ENCODE results near the gene BRF1.
A peak's percentile ranks its signal among the peaks of the same experiment; 100 is the strongest.
"Not testable (repeated sequence)": the region's sequence is repeated elsewhere in the genome, so short reads cannot be mapped to it uniquely, and the experiment has no call there.

BRF1 gene

DNA sequence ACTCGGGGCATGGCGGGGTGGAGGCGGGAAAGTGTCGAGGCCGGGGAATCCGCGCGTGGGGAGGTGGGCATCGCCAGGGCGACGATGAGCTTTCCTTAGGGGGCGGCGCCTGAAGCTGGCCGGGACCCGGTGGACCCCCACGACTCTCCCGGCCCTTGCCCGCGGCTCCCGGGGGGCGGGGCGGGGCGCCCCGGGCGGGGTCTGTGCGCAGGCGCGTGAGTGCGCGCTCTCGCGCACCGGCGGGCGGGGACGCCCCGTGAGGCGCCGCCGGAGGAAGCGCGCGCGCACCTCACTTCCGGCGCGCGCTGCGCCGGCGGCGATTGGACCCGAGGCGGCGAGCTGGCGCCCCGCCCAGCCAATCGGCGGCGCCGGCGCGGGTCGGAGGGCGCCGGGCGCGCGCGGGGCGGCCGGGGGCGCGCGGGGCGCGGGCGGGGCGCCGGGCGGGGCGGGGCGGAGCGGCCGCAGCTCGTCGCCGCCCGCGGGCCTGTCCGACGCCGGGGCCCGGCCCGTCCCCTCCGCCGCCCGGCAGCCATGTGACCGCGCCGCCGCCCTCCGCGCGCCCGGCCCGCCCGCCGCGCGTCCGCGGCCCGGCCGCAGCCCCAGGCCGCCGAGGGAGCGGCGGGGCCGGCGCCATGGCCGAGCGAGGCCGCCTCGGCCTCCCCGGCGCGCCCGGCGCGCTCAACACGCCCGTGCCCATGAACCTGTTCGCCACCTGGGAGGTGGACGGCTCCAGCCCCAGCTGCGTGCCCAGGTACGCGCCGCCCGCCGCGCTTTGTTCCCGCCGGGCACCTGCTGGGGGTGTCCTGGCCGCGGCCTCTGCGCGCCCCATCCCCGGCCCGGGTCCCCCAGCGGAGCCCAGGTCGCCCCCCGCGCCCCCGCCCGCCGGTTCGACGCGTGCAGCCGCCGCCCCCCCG lies 13.7 kb upstream of the BRF1 start, which contains the start of gene PACS2:
Gene PACS2 (plus strand): TSS at position 462 of the 914 bp plus-strand sequence. CDS start 171 bp downstream, at position 633.
- DNase-seq, result peak; percentile 88

DNA sequence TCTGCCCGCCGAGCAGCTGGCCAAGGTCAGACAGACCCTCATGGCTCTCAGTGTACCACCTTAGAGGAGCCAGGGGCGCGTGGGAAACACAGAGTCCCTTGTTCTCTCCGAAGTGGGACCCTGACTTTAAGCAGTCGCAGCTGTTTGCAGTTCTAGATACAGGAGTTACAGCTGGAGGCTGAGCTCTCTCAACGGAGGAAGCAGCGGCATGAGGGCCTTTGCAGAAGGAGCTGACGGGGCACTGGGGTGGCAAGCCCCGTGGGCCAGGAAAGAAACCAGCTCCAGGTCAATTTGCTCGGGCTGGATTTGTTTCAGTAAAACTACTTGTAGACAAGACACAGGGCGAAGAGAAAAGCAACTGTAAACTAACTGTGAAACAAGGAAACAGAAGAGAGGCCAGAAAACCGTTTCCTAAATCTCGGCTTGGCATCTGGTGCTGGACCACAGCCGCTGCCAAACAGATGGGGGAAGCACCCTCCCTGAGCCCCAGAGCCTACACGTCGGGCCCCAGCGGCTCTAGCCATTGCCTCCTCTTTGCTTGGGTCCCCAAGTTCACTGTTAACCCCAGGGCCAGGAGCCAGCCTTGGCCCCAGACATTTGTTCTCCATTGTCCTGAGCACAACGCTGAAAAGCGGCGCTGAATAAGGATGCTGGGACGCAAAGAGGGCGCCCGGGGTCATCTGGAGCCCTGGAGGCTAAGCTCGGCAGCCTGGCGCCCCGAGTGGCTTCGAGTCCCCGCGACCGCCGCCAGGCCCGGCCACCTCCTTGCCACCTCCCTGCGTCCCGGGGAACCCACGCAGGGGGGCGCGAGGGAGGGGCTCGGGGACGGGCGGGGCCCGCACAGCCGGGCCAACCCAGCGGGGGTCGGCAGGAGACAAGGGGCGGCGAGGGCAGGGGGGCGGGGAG lies 12.8 kb upstream of the BRF1 start:
- DNase-seq, result peak; percentile 83

DNA sequence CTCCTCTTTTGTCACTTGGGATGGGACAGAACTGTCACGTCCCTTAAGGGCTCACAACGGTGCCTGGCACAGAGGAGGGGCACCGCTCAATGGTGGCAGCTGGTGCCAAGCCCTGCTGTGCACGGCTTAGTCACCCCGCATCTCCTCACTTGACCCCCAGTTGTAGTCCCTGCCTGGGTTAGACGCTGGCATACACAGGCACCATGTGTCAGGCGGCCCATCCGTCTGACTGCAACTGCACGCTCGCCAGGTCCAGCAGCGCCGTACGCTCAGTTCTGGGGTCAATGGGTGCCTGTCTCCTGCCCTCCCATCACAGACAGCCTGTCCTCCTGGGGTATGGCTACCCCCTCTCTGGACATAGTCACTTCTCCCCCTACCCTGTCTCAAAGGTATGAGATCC lies 12.2 kb upstream of the BRF1 start:
- DNase-seq, result no peak

DNA sequence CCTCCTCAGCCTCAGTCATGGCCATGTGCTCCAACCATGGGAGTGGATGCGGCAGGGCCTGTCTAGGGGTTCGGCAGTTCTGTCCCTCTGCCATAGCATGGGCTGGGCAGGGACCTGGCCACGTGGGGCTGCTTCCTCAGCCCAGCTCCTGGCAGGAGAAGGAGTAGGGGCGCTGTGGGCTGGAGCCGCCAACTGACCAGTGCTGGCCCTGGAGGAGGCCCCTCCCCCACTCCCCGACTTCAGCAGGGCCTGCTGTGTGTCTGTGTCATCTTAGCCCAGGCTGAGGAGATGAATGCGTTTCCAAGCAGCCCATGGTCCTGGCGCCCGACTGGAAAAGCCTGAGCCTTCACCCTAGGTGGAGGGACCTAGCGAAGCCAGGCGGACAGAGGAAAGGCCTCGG lies 11.0 kb upstream of the BRF1 start:
- no peak for DNase-seq

DNA sequence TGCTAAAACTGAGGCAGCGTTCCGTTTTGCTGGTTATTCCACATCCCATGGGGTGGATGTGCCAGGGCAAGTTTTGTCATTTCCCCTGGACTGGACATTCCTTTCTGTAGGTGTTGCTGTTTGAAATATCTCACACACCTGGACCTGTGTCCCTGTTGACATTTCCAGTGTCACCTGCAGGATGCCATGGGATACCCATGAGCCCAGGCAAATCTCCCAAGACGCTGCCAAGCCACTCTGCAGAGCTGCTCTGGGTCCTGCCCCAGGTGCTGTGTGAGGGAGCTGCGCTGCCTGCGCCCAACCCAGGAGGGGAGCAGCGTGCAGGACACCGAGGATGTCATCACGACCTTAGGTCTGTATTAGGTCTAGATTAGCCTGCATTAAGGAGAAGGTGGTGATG lies 8.6 kb upstream of the BRF1 start:
- no peak for DNase-seq

DNA sequence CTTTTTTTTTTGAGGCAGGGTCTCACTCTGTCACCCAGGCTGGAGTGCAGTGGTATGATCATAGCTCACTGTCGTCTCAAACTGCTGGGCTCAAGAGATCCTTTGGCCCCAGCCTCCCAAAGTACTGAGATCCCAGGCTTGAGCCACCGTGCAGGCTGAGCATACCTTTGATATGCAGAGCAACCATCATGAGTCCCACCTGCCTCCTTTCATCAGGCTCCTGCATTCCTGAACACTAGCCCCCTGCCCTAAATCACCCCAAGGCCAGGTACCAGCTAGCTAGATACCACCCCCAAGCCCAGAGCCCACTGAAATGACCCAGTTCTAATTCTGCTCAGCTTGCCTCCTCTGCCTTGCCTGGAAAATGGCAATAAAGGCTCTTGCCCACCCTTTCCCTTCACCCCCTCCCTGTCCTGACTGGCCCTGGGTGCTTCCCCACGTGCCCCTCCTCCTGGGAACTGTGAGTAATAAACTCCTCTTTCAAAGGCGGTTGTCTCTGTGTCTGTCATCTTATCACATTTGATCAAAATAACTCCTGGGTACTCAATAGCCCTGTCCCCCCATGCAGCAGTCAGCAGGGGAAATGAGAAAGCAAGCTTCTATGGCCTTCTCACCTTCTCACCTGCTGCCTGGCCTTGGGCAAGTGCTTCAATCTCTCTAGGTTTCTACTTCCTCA lies 6.4 kb upstream of the BRF1 start:
- DNase-seq, result no peak

DNA sequence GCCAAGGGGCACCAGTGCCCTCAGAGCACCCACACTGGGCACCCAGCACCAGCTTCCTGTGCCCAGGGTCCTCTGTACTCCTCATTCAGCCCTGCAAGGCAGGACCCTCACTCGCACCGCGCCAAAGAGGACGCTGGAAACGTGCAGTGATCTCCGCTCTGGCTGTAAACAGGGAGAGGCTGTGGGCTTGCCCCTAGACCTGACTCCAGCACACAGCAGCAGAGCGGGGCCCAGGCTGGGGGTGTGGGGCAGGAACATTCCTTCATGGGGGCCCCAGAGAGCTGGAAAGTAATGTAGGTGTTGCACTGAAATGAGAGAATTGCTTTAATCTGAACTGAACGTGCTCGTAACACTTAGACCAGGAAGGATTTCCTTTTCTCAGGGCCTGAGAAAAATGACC lies 5.0 kb upstream of the BRF1 start:
- no peak for DNase-seq

DNA sequence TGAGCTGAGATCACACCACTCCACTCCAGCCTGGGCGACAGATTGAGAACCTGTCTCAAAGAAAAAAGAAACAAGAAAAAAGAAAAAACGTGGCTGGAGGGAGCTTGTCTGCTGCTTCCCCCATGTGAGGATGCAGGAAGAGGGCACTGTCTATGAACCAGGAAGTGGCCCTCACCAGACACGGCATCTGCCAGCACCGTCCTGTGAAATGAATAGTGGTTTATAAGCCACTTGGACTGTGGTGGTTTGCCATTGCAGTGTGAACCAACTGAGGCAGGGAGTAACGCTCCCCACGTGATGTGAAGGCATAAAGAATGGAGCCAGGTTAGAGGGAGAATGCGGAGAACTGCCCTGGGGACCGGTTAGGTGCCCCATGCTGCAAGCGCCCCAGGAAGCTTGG lies 4.5 kb upstream of the BRF1 start:
- no peak for DNase-seq

DNA sequence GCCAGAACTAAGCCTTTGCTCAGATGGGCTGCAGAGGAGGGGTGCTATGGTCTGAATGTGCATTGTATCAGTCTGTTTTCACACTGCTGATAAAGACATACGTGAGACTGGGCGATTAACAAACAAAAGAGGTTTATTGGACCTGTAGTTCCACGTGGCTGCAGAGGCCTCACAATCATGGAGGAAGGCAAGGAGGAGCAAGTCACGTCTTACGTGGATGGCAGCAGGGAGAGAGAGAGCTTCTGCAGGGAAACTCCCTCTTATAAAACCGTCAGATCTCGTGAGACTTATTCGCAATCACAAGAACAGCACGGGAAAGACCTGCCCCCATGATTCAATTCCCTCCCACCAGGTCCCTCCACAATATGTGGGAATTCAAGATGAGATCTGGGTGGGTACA lies 3.8 kb upstream of the BRF1 start:
- DNase-seq, result no peak

DNA sequence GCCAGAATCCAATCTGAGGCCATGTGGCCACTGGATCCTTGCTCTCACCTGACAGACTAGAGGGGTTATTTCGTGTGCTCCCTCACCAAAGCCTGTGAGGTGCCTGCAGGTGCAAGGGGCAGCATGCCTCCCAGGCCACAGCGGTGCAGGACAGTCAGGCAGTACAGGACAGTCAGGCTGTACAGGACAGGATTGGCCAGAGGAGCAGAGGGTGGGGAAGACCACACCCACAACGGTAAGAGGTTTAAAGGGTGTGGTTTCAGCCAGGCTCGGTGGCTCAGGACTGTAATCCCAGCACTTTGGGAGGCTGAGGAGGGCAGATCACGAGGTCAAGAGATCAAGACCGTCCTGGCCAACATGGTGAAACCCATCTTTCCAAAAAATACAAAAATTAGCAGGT lies 3.1 kb upstream of the BRF1 start:
- no peak for DNase-seq

DNA sequence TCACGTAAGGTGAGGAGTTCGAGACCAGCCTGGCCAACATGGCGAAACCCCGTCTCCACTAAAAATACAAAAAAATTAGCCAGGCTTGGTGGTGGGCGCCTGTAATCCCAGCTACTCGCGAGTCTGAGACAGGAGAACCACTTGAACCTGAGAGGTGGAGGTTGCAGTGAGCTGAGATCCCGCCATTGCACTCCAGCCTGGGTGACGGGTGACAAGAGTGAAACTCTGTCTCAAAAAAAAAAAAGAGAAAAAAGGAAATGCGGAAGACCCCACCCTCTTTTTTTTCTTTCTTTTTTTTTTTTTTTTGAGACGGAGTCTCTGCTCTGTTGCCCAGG lies 1.1 kb upstream of the BRF1 start:
- DNase-seq, result not testable (repeated sequence)

DNA sequence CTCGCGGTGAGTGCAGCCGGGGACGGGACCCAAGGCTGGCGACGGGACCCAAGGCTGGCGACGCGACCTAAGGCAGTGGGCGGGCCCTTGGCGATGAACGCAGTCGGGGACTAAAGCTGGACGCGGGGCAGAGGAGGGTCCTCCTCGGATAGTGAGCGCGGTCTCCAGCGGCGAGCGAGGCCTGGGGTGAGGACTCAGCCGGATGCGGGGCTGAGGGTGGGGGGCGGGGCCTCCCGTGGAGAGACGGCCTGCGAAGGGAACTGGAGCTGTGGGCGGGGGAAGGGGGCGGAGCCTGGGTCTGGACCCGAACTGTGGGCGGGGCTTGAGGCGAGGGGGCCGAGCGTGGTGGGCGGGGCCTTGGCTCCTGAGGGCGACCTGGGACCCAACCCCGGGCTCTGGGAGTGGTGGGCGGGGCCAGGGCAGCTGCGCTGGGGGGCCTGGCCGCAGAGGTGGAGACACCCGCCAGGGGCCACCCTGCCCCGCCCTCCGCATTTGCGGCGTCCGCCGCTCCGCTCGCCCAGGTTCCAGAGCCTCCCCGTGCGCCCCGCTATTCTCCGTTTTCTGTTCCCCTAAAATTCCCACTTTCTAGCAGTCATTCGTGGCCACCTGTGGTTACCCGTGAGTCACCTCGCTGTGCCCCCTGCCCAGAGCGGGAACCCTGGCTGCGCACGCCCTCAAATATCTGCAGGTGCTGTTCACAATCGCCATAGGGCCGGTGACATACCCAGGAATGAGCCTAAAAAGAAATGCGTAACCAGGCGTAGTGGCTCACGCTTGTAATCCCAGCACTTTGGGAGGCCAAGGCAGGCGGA lies 508 bp upstream of the BRF1 start:
- DNase-seq, result peak; percentile 100

DNA sequence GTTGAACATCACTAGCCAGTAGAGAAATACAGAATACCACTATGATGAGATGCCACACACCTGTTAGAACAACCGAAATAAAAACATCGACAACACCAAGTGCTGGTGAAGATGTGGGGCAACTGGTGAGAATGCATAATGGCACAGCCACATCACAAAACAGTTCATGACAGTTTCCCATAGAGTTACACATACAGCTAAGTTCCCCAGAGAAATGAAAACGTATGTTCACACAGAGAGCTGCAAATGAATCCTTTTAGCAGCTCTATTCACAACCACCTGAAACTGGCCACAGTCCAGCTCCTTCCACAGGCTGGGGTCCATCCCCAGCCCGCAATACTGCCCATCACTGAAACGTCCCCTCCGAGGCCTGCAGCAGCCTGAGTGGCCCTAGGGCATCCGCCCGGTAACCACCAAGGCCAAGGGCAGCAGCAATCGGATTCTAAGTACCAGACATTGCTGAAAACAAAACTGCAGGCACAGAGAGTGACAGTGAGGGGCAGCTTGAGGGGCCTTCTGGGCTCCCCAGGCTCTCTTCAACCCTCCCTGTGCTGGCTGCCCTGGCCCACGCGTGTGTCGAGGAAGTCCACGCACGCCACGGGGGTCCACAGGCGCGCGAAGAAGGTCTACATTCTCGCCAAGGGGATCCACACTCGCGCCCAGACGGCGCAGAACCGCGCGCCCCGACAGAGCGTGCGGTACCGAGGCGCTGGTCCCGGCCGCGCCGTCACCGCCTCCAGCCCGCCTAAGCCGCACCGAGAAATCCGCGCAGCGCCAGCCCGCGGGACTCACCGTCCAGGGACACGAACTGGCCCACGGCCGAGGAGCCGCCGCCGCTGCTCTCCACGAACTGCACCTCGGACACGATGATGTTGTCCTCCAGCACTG lies 903 bp downstream of the BRF1 start:
- DNase-seq, result peak; percentile 73

DNA sequence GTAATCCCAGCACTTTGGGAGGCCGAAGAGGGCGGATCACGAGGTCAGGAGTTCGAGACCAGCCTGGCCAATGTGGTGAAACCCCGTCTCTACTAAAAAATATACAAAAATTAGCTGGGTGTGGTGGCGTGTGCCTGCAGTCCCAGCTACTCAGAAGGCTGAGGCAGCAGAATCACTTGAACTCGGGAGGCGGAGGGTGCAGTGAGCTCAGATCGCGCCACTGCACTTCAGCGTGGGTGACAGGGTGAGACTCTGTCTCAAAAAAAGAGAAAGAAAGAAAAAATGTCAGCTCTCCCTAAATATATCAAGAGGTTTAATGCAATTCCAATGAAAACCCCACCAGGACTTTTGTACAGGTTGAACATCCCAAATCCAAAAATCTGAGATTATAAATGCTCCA lies 3.5 kb downstream of the BRF1 start:
- DNase-seq, result not testable (repeated sequence)

DNA sequence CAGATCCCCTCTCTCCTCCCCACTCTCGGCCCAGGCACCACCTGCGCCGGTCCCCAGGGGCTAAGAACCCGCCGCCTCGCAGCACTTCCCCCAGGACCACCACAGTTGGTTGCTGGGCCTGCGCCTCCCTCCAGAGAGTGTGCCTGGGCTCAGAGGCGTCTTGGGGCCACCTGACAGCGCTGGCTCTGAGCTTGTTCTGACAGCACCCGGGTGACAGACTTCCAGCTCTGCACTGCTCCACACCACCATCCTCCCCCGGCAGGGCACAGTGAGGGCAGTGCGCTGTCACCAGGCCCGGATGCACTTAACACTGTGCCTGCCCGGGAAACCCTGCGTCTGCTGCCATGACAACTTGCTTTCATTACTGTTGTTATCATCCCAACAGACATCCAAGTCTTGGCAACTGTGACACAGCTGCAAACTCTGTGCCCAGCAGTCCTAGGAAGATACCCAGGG lies 6.6 kb downstream of the BRF1 start:
- peak; percentile 21 for DNase-seq

DNA sequence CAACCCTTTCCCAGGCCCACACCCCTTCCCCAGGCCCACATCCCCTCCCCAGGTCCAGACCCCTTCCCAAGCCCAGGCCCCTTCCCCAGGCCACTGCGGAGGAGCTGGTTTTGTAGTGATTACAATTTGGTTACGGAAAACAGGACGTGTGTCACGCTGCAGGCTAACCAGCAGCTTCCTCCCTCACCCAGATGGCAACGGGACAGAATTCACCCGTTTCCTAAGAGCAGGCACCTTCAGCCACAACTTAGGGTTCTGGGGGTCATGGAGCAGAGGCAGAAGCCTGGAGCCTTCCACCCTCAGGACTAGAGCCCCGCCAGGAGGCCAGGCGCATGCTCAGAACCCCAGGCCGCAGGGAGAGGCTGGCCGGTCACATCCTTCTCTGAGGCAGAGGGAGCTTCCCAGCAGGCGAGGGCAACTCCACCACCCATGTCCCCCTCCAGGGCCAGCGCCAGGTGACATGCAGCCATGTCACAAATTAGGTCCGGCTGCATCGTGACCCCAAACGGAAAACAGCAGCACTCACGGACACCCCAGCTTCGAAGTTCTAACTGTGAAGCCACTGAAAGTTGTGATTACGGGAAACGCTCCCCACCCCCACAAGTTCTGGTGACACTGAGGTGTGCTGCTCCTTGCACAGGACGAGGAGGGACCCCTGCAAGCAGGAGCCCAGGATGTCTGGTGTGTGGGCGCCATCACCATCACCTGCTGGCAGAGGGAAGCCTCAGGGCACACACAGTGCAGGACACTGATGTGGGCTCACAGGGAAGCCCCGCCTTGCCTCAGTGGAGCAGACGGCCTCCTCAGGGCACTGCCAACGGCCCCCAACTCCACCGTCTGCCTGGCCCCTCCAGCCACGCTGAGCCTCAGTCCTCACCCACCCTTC lies 7.7 kb downstream of the BRF1 start:
- no peak for DNase-seq

DNA sequence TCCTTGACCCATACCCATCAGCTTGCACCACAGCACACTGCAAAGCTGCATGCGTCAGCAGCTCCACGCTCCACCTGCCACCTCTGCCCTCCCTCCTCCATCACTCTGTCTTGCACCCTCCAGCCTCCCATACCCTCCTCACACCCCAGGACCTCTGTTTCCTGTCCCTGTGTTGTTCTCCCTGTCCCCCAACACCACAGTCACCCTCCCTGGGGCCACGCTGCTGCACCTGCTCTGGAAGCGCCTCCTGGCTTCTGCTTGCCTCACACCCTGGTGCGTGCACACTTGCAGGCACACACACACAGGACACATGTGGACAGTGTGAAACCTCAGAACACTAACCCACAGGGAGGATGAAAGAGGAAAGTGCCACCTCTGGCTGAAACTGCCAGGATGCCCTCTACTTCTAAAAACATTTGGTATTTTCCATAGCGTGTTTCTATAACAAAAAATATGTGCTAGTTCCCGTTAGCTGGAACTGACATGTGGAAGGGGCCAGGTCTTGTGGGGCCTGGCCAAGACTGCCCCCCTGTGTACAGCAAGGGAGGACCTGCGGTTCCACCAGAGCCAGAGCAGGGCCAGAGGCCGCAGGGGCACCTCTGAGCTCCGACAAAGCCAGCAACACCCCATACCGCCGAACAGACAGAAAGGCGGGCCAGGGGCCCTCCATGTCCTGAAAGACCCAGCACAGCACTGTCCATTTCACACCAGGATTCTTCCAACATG lies 10.0 kb downstream of the BRF1 start:
- no peak for DNase-seq

DNA sequence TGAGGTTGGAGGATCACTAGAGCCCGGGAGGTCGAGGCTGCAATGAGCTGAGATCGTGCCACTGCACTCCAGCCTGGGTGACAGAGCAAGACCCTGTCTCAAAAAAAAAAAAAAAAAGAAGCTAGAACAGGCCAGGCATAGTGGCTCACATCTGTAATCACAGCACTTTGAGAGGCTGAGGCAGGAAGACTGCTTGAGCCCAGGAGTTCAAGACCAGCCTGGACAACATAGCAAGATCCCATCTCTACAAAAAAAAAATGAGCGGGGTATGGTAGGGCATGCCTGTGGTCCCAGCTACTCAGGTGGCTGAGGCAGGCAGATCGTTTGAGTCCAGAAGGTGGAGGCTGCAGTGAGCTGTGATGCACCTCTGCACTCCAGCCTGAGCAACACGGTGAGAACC lies 11.9 kb downstream of the BRF1 start:
- not testable (repeated sequence) for DNase-seq

Data from NCI-H146 (cell line).